IPS-18c (cell line): ENCODE results near the gene CRYBA1.
"Not testable (repeated sequence)": the region's sequence is repeated elsewhere in the genome, so short reads cannot be mapped to it uniquely, and the experiment has no call there.

Experiments
- H3K4me3 ChIP-seq: 2 replicates; pipeline ENCODE4 v1.7.0; 2013; ENCODE audit warnings: low read depth, mild to moderate bottlenecking, low read length, moderate library complexity; ENCODE audit not compliant: insufficient read depth
- H3K9me3 ChIP-seq: one replicate; pipeline ENCODE4 v1.6.1; 2013; ENCODE audit warnings: mild to moderate bottlenecking, low read length, moderate library complexity; ENCODE audit not compliant: control insufficient read depth, insufficient read depth

Gene CRYBA1

GRCh38 chr17:29255926-29256522, 9.4 kb downstream of the CRYBA1 start:
- H3K4me3 ChIP-seq = no peak overlapping the region
- H3K9me3 ChIP-seq = no peaks in the 10 kb centered on the region

- H3K4me3 ChIP-seq = no peak overlapping the region
- H3K9me3 ChIP-seq = no peaks in the 10 kb centered on the region
Measured at GRCh38 chr17:29256735-29257466, 10.2 kb downstream of the CRYBA1 start.

GRCh38 chr17:29257756-29258155, 11.1 kb downstream of the CRYBA1 start:
- H3K9me3 ChIP-seq = no peaks in the 10 kb centered on the region
- H3K4me3 ChIP-seq = no peak overlapping the region

- Histone ChIP-seq H3K9me3 (no peaks in the 10 kb centered on the region), H3K4me3 (no peak overlapping the region)
Measured at GRCh38 chr17:29263916-29264315, 17.3 kb downstream of the CRYBA1 start.

- not testable (repeated sequence) for H3K4me3 ChIP-seq, H3K9me3 ChIP-seq
Measured at GRCh38 chr17:29271980-29272379, 25.3 kb downstream of the CRYBA1 start.

GRCh38 chr17:29273924-29274323, 27.3 kb downstream of the CRYBA1 start:
- no peak overlapping the region for H3K4me3 ChIP-seq
- no peaks in the 10 kb centered on the region for H3K9me3 ChIP-seq

GRCh38 chr17:29278692-29279091, 32.0 kb downstream of the CRYBA1 start:
- no peaks in the 10 kb centered on the region for H3K9me3 ChIP-seq
- H3K4me3 ChIP-seq = no peak overlapping the region

GRCh38 chr17:29279397-29280070, 32.9 kb downstream of the CRYBA1 start:
- Histone ChIP-seq H3K4me3 (no peak overlapping the region), H3K9me3 (no peaks in the 10 kb centered on the region)

GRCh38 chr17:29283496-29283895, 36.8 kb downstream of the CRYBA1 start:
- H3K4me3 ChIP-seq = no peak overlapping the region
- H3K9me3 ChIP-seq = no peaks in the 10 kb centered on the region

GRCh38 chr17:29283961-29284360, 37.3 kb downstream of the CRYBA1 start:
- no peaks in the 10 kb centered on the region for H3K9me3 ChIP-seq
- no peak overlapping the region for H3K4me3 ChIP-seq

- H3K9me3 ChIP-seq = no peaks in the 10 kb centered on the region
- H3K4me3 ChIP-seq = no peak overlapping the region
Measured at GRCh38 chr17:29289852-29290251, 43.2 kb downstream of the CRYBA1 start.

- H3K4me3 ChIP-seq = peak overlapping the region; percentile 81
- no peaks in the 10 kb centered on the region for H3K9me3 ChIP-seq
Measured at GRCh38 chr17:29291163-29291752, 44.6 kb downstream of the CRYBA1 start.

GRCh38 chr17:29292071-29292991, 45.7 kb downstream of the CRYBA1 start:
- no peaks in the 10 kb centered on the region for H3K9me3 ChIP-seq
- H3K4me3 ChIP-seq = peak overlapping the region; percentile 96

GRCh38 chr17:29292992-29293889, 46.6 kb downstream of the CRYBA1 start:
- H3K4me3 ChIP-seq = peak overlapping the region; percentile 96
- H3K9me3 ChIP-seq = no peaks in the 10 kb centered on the region

GRCh38 chr17:29293890-29294579, 47.4 kb downstream of the CRYBA1 start, which contains the start of gene NUFIP2:
Gene NUFIP2, minus strand, starts transcription at chr17:29294148. Its CDS starts 89 bp downstream, at chr17:29294059.
- no peaks in the 10 kb centered on the region for H3K9me3 ChIP-seq
- H3K4me3 ChIP-seq = peak within 1 kb of the TSS; percentile 96

GRCh38 chr17:29294580-29294900, 47.9 kb downstream of the CRYBA1 start:
- Histone ChIP-seq H3K9me3 (no peaks in the 10 kb centered on the region), H3K4me3 (peak overlapping the region; percentile 38; the same call in 1 of the 2 replicates)
